ENCODE results near the gene TGM2. TPM values are rescaled to one million over a fixed set of nuclear protein-coding genes. Genes with fewer than 3 reads are reported as not detected.

The TGM2 gene
- polyA plus RNA-seq, 4 donors, result 35.8 to 38.1 (median 36.4) TPM

Other genes starting within 250 kb of the TGM2 start
- 10 to 100 TPM; 20.9 to 32.6 (median 28.7) TPM for gene TTI1, start 131.8 kb downstream of the TGM2 start, polyA plus RNA-seq (ENCODE audit: insufficient read length in 4 of 4)
- gene RPRD1B, start 131.5 kb downstream of the TGM2 start, polyA plus RNA-seq (ENCODE audit: insufficient read length in 4 of 4), result 10 to 100 TPM; 35.3 to 41.6 (median 37.7) TPM
- 1 to 10 TPM; 2.3 to 5.5 (median 4.4) TPM for gene KIAA1755, start 95.5 kb upstream of the TGM2 start, polyA plus RNA-seq (ENCODE audit: insufficient read length in 4 of 4)
- 1 to 10 TPM in 1 of 4 donors, under 1 TPM in 2, not detected in 1; 0.38 to 1.5 (median 0.74) TPM for gene BPI, start 138.9 kb upstream of the TGM2 start, polyA plus RNA-seq (ENCODE audit: insufficient read length in 4 of 4)
- gene LBP, start 181.2 kb upstream of the TGM2 start, polyA plus RNA-seq (ENCODE audit: insufficient read length in 4 of 4), result under 1 TPM in 1 of 4 donors, not detected in 3; 0.23 TPM

Measured in left renal cortex interstitium (tissue), 4 donors.